Ishikawa (cell line): ENCODE data around the gene CA12.
A peak's percentile ranks its signal among the peaks of the same experiment; 100 is the strongest.

Experiments
- CEBPB ChIP-seq: IDR thresholded peaks from 2 replicates; pipeline ENCODE4 v1.6.1; 2012
- CREB1 ChIP-seq: IDR thresholded peaks from 2 replicates; pipeline ENCODE4 v1.6.1; 2012; ENCODE audit warnings: low read depth
- EGR1 ChIP-seq: IDR thresholded peaks from 2 replicates; pipeline ENCODE4 v1.6.1; 2012
- EP300 ChIP-seq: IDR thresholded peaks from 2 replicates; pipeline ENCODE4 v1.6.1; 2012; ENCODE audit warnings: borderline replicate concordance
- FOXM1 ChIP-seq: IDR thresholded peaks from 2 replicates; pipeline ENCODE4 v1.6.1; 2012; ENCODE audit warnings: low read depth, borderline replicate concordance
- MAX ChIP-seq: IDR thresholded peaks from 2 replicates; pipeline ENCODE4 v1.6.1; 2012
- NFIC ChIP-seq: IDR thresholded peaks from 2 replicates; pipeline ENCODE4 v1.6.1; 2012
- RAD21 ChIP-seq: IDR thresholded peaks from 2 replicates; pipeline ENCODE4 v1.6.1; 2012; ENCODE audit warnings: low read depth
- REST ChIP-seq: IDR thresholded peaks from 2 replicates; pipeline ENCODE4 v1.6.1; 2012; ENCODE audit warnings: low read depth, mild to moderate bottlenecking
- TAF1 ChIP-seq: IDR thresholded peaks from 2 replicates; pipeline ENCODE4 v1.6.1; 2012; ENCODE audit warnings: low read depth, mild to moderate bottlenecking
- TCF12 ChIP-seq: IDR thresholded peaks from 2 replicates; pipeline ENCODE4 v1.6.1; 2012; ENCODE audit warnings: low read depth
- TEAD4 ChIP-seq: IDR thresholded peaks from 2 replicates; pipeline ENCODE4 v1.6.1; 2012
- USF1 ChIP-seq: IDR thresholded peaks from 2 replicates; pipeline ENCODE4 v1.6.1; 2012
- YY1 ChIP-seq: IDR thresholded peaks from 2 replicates; pipeline ENCODE4 v1.6.1; 2012; ENCODE audit warnings: low read depth
- ZBTB7A ChIP-seq: IDR thresholded peaks from 2 replicates; pipeline ENCODE4 v1.6.1; 2012; ENCODE audit warnings: low read depth

CA12 gene

GRCh38 chr15:63294359-63294758 is 87.3 kb downstream of the CA12 start:
- no peak for TF ChIP-seq CREB1

GRCh38 chr15:63292771-63293170 is 88.9 kb downstream of the CA12 start:
- TF ChIP-seq TCF12: no peak

- TF ChIP-seq NFIC (no peak), RAD21 (no peak), TAF1 (no peak), EP300 (no peak), USF1 (no peak), TEAD4 (no peak), CEBPB (no peak), CREB1 (no peak), ZBTB7A (no peak), EGR1 (no peak), FOXM1 (no peak), TCF12 (no peak), MAX (no peak), REST (no peak), YY1 (no peak)
These were observed 89.4 kb downstream of the CA12 start for GRCh38 chr15:63292241-63292640.

- TF ChIP-seq TEAD4 (0 out of 2 replicates have a peak, but pooled peaks have one; percentile 9), CEBPB (no peak)
These were observed 90.1 kb downstream of the CA12 start for GRCh38 chr15:63291507-63291906.

GRCh38 chr15:63288778-63289378 is 92.8 kb downstream of the CA12 start:
- TF ChIP-seq NFIC: no peak
- TF ChIP-seq TEAD4: no peak
- no peak for TF ChIP-seq EGR1
- TF ChIP-seq RAD21: peak; percentile 93
- TF ChIP-seq REST: no peak
- no peak for TF ChIP-seq CREB1
- no peak for TF ChIP-seq YY1
- no peak for TF ChIP-seq ZBTB7A

GRCh38 chr15:63288342-63288741 is 93.3 kb downstream of the CA12 start:
- TF ChIP-seq TAF1 (no peak), ZBTB7A (no peak), EP300 (no peak), CREB1 (no peak), TEAD4 (no peak), FOXM1 (no peak)

- TF ChIP-seq TEAD4 (no peak), RAD21 (no peak), CREB1 (no peak), TAF1 (no peak), MAX (no peak), NFIC (no peak), REST (no peak), CEBPB (no peak), FOXM1 (no peak), TCF12 (no peak), EP300 (no peak)
These were observed 94.5 kb downstream of the CA12 start for GRCh38 chr15:63287109-63287508.
